HG03064 (cell line): ENCODE results near the gene CCDC137.
"Not testable (repeated sequence)": the region's sequence is repeated elsewhere in the genome, so short reads cannot be mapped to it uniquely, and the experiment has no call there.

Source experiments
- ATAC-seq: cut with Tn5 transposase; IDR thresholded peaks from one replicate; pipeline ENCODE4 v1.9.1; 2021; ENCODE audit warnings: low read depth; ENCODE audit not compliant: unreplicated experiment

CCDC137 gene, protein sequence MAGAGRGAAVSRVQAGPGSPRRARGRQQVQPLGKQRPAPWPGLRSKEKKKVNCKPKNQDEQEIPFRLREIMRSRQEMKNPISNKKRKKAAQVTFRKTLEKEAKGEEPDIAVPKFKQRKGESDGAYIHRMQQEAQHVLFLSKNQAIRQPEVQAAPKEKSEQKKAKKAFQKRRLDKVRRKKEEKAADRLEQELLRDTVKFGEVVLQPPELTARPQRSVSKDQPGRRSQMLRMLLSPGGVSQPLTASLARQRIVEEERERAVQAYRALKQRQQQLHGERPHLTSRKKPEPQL

DNA sequence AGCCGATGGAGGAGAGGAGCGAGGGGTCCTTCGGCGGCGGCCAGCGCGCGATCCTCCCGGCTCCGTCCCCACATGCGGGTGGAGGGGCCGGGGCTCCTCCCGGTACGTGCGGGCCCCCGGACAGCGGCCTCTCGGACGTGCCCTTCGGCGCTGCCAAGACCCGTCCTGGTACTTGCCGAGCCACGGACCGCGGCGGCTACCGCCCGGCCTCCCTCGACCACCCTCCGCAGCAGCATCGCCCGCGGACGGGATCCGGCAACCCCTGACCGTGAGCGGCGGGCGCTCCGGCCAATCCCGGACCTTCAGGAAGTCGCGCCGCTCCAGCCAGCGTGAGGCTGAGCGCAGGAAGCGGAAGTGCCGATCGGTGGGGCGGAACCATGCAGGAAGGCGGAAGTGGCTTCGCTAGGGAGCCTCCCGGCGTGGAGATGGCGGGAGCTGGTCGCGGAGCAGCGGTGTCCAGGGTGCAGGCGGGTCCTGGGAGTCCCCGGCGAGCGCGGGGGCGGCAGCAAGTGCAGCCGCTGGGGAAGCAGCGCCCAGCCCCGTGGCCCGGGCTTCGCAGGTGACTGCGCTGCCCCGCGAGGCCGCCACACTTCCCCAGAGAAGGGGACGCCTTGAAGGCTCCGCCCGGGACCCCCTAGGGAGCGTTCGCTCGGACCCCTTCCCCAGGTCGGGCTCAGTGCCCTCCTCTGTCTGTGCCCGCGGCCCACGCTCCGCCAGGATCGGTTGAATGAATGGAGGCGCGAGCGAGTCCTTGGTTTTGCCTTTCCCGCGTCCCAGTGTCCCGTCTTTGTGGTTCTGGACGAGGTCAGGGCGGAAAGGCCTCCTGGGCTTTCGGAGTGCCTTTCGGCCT lies at the start of gene CCDC137, which contains the start of gene OXLD1:
Gene CCDC137 (plus strand): TSS at position 396 of the 850 bp plus-strand sequence. CDS start 30 bp downstream, at position 426.
Gene OXLD1 (minus strand): TSS at position 264 of the 850 bp plus-strand sequence. CDS start 28 bp downstream, at position 236.
- peak; percentile 85 for ATAC-seq

DNA sequence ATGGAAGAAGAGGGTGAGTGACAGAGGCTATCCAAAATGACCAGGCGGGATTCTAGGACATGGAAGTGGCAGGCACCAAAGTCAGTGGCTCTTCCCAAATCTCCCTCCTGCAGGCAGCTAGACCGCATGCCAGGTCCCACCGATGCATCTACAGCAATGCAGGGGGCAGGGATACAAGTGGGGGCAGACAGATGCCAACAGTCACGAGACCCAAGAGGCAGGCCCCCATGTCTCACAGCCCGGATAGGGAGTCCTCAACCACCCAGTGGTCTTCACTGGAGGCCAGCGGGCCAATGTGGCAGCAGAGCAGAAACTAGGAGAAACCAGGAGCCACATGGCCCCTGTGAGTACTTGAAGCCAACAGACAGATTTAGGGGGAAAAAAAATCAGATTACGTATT lies 49.7 kb upstream of the CCDC137 start:
- no peak for ATAC-seq

GRCh38 chr17:81618307-81618706 lies 48.2 kb upstream of the CCDC137 start:
- ATAC-seq, result not testable (repeated sequence)

DNA sequence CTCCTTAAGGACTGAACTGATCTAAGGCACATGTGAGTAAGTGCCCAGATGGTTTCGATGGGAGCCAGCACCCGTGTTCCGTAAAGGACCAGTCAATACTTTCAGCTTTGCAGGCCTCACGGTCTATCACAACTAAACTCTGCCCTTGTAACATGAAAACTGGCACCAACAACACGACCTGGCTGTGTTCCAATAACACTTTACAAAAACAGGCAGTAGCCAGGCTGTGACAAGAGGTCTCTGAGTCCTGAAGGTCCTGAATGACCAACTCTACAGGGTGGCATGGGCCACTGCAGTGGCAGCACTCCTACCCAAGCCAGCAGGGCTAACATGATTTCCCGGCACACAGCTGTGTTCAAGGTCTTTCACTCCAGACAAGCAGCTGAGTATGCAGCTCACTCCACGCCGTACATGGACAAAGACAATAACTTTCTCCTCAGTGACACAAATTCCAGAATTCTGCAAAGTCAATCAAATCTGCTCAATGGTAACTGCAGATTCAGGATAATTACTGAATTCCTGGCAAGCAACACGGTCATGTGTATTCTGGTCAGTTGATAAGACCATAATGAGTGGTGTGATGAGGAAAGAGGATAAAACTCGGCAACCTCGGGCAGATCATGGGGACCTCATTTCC lies 44.9 kb upstream of the CCDC137 start:
- no peak for ATAC-seq

DNA sequence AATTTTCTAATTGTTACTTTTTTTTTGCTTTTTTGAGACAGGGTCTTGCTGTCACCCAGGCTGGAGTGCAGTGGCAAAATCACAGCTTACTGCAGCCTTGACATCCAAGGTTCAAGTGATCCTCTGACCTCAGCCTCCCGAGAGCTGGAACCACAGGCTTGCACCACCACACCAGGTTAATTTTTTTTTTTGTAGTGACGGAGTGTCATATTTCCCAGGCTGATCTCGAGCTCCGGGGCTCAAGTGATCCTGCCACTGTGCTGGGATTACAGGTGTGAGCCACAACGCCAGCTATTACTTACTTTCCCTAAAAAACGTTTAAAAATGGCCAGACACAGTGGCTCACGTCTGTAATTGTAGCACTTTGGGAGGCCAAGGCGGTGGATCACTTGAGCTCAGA lies 36.3 kb upstream of the CCDC137 start:
- no peak for ATAC-seq

DNA sequence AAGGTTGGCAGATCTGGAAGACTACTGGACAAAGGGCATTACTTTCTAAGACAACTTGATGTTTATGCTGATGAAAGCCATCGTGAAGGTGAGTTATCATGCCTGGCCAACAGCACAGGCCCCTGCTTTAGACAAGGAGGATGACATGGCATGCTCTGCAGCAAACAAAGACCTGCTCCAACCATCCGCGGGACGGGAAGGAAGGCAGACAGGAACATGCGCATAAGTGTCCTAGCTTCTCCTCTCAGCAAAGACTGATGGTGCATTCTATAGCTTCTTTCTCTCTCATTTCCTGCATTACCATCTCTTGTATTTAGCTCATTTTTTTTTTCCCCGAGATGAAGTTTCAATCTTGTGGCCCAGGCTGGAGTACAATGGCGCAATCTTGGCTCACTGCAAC lies 35.1 kb upstream of the CCDC137 start:
- no peak for ATAC-seq

GRCh38 chr17:81635431-81635830 lies 31.1 kb upstream of the CCDC137 start:
- no peak for ATAC-seq

DNA sequence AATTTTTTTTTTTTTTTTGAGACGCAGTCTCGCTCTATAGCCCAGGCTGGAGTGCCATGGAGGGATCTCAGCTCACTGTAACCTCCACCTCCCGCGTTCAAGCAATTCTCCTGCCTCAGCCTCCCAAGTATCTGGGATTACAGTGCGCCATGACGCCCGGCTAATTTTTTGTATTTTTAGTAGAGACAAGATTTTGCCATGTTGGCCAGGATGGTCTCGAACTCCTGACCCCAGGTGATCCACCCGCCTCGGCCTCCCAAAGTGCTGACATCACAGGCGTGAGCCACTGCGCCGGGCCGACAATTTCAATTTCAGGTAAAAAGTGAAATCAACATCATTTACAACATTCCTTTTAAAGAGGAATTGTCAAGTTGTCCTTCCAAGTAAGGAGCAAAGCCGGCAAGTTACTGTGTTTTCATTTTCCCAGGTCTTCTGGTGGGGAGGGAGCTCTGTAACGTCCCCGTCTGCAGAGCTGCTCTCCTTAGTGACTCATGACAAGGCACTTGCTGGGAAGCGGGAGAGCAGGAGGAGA lies 30.5 kb upstream of the CCDC137 start:
- ATAC-seq, result no peak

GRCh38 chr17:81636505-81637288 lies 29.8 kb upstream of the CCDC137 start, which contains the start of the genes NPLOC4 and TSPAN10:
Gene NPLOC4, minus strand, starts transcription at chr17:81637112. Its CDS starts 182 bp downstream, at chr17:81636930.
Gene TSPAN10, plus strand, starts transcription at chr17:81637196. Its CDS starts 5,217 bp downstream, at chr17:81642413.
- peak; percentile 72 for ATAC-seq

DNA sequence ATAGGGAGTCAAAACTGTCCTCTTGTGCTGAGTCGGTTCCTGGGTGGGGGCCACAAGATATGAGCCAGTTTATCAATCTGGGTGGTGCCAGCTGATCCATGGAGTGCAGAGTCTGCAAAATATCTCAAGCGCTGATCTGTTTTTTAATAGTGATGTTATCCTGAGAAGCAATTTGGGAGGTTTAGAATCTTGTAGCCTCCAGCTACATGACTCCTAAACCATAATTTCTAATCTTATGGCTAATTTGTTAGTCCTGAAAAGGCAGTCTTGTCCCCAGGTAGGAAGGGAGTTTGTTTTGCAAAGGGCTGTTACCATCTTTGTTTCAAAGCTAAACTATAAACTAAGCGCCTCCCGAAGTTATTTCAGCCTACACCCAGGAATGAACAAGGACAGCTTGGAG lies 27.9 kb upstream of the CCDC137 start:
- no peak for ATAC-seq

- ATAC-seq, result no peak
Measured at GRCh38 chr17:81640011-81640410, 26.5 kb upstream of the CCDC137 start.

DNA sequence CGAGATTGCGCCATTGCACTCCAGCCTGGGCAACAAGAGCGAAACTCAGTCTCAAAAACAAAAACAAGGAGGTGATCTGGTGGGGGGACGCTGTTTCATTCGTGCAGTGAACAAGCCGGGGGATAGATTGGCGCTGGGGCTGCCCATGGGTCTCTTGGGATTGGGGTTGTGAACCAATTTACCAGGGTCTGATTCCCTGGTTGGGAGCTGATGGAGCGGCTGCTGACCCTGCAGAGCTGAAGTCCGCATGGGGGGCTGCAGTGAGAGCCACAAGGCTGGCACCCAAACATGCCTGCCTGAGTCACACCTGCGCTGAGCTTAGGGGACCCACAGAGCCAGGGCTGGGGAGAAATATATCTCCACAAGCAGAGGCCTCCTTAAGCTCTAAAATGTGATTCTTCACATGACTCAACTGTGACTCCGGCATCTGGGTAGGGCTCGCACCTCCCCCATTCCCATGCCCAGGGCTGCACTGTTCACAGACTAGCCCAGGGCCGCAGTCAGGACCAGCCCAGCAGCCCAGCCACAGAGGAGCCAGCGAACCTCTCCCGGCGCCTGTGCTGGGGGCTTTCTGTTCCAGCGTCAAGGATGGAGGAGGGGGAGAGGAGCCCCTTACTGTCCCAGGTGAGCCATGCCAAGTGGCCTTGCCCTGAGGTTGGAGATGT lies 24.6 kb upstream of the CCDC137 start:
- no peak for ATAC-seq

DNA sequence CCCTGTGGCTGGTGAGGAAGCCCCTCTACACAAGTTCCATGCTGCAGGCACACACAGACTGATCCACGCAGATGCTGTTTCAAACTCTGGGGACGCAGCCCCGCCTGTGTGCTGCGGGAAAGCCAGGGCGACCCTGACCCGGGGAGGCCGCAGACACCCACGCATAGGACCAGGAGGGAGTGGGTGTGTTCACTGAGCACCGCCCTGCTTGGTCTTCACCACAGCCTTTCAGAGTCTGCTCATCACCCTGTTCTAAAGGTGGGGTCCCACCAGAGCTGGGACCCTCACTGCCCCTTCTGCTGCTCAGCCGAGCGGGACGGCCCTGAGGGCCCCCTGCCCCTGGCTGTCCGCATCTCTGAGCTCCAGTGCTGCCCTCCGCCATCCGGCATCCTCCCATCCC lies 22.0 kb upstream of the CCDC137 start:
- ATAC-seq, result no peak

DNA sequence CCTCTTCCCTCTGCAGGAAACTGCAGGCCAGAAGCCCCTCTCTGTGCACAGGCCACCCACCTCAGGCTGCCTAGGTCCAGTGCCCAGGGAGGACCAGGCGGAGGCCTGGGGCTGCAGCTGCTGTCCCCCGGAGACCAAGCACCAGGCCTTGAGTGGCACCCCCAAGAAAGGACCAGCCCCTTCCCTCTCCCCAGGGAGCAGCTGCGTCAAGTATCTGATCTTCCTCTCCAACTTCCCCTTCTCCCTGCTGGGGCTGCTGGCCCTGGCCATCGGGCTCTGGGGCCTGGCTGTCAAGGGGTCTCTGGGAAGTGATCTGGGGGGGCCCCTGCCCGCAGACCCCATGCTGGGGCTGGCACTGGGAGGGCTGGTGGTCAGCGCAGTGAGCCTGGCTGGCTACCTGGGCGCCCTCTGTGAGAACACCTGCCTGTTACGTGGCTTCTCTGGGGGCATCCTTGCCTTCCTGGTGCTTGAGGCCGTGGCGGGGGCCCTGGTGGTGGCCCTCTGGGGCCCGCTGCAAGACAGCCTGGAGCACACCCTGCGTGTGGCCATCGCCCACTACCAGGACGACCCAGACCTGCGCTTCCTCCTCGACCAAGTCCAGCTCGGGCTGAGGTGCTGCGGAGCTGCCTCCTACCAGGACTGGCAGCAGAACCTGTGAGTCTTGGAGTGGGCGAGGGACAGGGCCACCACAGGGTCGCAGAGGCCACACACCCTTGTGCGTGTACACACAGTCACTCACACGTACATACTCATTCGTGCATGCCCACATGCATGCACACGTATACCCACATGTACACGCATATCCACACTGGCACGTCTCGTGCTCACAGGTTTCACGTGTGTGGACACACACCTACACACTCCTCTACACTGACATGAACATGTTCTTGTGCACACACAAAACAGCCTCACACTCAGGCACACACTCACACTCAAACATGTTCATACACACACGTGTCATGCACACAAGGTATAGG lies 21.3 kb upstream of the CCDC137 start:
- ATAC-seq, result no peak

GRCh38 chr17:81646869-81647600 lies 19.5 kb upstream of the CCDC137 start:
- no peak for ATAC-seq

GRCh38 chr17:81647640-81648012 lies 18.9 kb upstream of the CCDC137 start:
- no peak for ATAC-seq

DNA sequence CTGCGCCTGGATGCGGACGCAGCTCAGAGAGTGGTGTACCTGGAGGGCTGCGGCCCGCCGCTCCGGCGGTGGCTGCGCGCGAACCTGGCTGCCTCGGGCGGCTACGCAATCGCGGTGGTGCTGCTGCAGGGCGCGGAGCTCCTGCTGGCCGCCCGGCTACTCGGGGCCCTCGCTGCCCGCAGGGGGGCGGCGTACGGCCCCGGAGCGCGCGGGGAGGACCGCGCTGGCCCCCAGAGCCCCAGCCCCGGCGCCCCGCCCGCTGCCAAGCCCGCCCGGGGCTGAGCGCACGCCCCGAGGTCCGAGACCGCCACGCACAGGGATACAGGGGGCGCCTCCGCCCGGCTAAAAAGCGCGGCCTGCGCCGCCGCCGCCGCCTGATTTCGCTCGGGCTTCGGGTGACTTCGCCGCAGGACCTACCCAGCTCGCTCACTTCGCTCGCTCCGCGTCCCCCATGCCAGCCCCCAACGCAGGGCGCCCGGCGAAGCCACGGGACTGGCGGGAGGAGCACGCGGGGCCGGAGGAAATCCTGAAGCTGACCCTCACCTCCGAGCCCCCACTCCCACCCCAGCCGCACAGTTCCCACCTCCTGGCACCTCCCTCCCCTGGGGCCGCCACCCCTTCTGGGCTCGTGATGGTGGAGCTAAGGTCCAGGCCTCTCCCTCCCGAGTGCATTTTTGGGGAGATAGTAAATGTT lies 18.4 kb upstream of the CCDC137 start:
- ATAC-seq, result no peak
